Measurements from ENCODE around the gene RGP1.

The RGP1 gene

GRCh38 chr9:35776018-35776417, 26.9 kb downstream of the RGP1 start:
- no peak for DNase-seq

- no peak for DNase-seq
These were observed 29.4 kb downstream of the RGP1 start for GRCh38 chr9:35778496-35778895.

- no peak for DNase-seq
These were observed 32.0 kb downstream of the RGP1 start for GRCh38 chr9:35781066-35781465.

GRCh38 chr9:35783418-35783817, 34.3 kb downstream of the RGP1 start:
- no peak for DNase-seq

- DNase-seq = no peak
These were observed 40.5 kb downstream of the RGP1 start for GRCh38 chr9:35789541-35789940.

- no peak for DNase-seq
These were observed 40.9 kb downstream of the RGP1 start for GRCh38 chr9:35790025-35790384.

- peak; percentile 53 for DNase-seq
These were observed 41.6 kb downstream of the RGP1 start for GRCh38 chr9:35790385-35791296.

- no peak for DNase-seq
These were observed 42.3 kb downstream of the RGP1 start, which contains the start of gene NPR2 for GRCh38 chr9:35791297-35791921. TSS of gene NPR2 (plus strand) at chr9:35791591. CDS start at chr9:35792409, 818 bp downstream.

- DNase-seq = no peak
These were observed 43.1 kb downstream of the RGP1 start for GRCh38 chr9:35792024-35792813.

- no peak for DNase-seq
These were observed 43.7 kb downstream of the RGP1 start for GRCh38 chr9:35792826-35793225.

- DNase-seq = no peak
These were observed 44.4 kb downstream of the RGP1 start for GRCh38 chr9:35793461-35793860.

- no peak for DNase-seq
These were observed 46.6 kb downstream of the RGP1 start for GRCh38 chr9:35795695-35796094.

- DNase-seq = no peak
These were observed 48.4 kb downstream of the RGP1 start for GRCh38 chr9:35797311-35798109.

GRCh38 chr9:35798658-35799374, 49.7 kb downstream of the RGP1 start:
- peak; percentile 55 for DNase-seq

- no peak for DNase-seq
These were observed 51.4 kb downstream of the RGP1 start for GRCh38 chr9:35800530-35800929.

- no peak for DNase-seq
These were observed 52.4 kb downstream of the RGP1 start for GRCh38 chr9:35801328-35802128.

GRCh38 chr9:35806101-35806500, 57.0 kb downstream of the RGP1 start:
- DNase-seq = no peak

Measured in activated naive CD4-positive, alpha-beta T cell treated with Interleukin-2 at 50 U/mL for 16 hours (primary cell).